SK-N-MC (cell line): ENCODE results near the gene GNG4.

Source experiments
- EZH2 ChIP-seq: fragments of 200-600 bp; sonication (generic); IDR thresholded peaks from one replicate; pipeline ENCODE4 v1.6.1; 2017; ENCODE audit warnings: antibody characterized with exemption
- POLR2AphosphoS5 ChIP-seq: IDR thresholded peaks from 2 replicates; pipeline ENCODE4 v1.6.1; 2012; ENCODE audit warnings: mild to moderate bottlenecking, low read depth, low read length, borderline replicate concordance

DNA sequence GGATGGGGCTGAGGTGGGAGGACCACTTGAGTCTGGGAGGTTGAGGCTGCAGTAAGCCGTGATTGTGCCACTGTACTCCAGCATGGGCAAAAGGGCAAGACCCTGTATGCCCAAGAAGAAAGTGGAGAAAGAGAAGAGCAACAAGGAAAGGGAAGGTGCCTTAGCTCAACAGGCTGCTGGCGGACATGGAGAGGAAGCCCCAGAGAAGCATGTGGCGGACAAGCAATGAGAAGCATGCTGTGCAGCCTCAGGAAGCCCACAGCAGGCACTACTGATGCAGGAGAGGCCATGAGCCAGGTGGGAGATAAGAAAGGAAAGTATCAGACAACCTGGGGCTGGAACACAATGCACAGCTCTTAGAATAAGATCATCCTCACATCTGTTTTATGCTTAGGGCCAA, 32.6 kb upstream of the GNG4 start:
- TF ChIP-seq EZH2 (no peak), POLR2AphosphoS5 (no peak)
